ENCODE results near the gene LY6G5C.

Gene LY6G5C

DNA sequence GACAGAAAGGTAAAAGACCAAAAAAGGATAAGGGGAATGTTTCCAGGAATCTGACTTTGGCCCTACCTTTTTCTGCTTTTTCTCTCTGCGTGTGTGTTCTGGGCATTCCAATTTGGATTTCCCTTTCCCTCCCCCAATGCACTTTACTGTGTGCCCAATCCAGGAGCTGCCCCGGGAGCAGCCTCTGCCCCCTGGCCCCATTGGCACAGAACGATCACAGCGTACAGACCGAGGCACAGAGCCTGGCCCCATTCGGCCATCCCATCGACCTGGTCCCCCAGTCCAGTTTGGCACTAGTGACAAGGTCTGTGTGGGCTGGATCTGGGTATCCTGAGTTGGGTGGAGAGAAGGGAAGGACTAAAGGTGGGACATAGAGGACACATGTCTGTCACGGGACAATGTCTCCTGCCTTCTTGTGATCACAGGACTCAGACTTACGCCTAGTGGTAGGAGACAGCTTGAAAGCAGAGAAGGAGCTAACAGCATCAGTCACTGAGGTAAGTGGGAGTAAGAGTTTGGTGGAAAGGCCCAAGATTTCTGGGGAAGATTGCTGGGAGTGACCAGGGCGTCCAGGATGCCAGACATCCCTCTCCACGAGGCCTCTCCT, 45.8 kb downstream of the LY6G5C start:
- DNase-seq = no peak

DNA sequence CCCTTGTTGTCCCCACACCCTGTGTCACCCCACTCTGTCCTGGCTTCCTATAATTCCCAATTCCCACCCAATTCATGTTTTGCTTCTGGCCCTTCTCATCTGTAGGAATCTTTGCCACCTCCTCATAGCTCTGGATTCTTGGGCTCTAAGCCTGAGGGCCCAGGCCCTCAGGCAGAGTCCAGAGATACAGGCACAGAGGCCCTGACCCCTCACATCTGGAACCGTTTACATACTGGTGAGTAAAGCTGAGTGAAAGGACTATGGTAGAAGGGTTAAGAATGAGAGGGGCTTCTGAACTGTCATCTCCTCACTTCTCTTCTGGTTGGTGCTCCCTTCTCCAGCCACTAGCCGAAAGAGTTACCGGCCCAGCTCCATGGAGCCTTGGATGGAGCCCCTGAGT, 46.7 kb downstream of the LY6G5C start:
- no peak for DNase-seq

DNA sequence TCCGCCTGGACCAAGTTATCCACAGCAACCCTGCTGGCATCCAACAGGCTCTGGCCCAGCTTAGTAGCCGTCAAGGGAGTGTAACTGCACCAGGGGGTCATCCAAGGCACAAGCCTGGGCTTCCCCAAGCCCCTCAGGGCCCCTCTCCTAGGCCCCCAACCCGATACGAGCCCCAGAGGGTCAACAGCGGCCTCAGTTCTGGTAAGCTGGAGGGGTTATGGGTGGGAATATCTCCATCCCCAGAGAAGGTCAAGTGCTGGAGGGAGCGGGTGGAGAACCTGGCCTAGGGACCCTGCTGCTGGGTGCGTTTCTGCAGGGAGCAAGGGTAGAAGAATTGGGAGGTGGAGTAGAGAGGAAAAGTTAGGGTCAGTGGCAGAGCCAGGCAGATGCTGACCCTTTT, 47.4 kb downstream of the LY6G5C start:
- no peak for DNase-seq

DNA sequence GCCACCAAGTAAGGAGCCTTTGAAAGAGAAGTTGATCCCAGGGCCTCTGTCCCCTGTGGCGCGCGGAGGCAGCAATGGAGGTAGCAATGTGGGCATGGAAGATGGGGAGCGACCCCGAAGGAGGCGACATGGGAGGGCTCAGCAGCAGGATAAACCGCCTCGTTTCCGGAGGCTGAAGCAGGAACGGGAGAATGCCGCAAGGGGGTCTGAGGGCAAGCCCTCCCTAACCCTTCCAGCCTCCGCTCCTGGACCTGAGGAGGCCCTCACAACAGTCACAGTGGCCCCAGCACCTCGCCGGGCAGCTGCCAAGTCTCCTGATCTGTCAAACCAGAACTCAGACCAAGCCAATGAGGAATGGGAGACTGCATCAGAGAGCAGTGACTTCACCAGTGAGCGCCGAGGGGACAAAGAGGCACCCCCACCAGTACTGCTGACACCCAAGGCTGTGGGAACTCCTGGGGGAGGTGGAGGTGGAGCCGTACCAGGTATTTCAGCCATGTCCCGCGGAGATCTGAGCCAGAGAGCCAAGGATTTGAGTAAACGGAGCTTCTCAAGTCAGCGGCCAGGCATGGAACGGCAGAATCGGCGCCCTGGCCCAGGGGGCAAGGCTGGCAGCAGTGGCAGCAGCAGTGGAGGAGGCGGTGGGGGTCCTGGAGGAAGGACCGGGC, 48.5 kb downstream of the LY6G5C start:
- no peak for DNase-seq

DNA sequence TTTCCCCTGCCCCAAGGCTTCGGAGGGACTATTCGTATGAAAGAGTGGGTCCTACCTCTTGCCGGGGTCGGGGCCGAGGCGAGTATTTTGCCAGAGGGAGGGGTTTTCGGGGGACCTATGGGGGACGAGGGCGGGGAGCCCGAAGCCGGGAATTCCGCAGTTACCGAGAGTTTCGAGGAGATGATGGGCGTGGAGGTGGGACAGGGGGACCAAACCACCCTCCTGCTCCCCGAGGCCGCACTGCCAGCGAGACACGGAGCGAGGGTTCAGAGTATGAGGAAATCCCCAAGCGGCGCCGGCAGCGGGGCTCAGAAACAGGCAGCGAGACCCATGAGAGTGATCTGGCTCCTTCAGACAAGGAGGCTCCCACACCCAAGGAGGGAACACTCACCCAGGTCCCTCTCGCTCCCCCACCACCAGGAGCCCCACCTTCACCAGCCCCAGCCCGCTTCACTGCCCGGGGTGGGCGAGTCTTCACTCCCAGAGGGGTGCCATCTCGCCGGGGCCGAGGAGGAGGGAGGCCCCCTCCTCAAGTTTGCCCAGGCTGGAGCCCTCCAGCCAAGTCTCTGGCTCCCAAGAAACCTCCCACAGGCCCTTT, 49.1 kb downstream of the LY6G5C start:
- DNase-seq = no peak

DNA sequence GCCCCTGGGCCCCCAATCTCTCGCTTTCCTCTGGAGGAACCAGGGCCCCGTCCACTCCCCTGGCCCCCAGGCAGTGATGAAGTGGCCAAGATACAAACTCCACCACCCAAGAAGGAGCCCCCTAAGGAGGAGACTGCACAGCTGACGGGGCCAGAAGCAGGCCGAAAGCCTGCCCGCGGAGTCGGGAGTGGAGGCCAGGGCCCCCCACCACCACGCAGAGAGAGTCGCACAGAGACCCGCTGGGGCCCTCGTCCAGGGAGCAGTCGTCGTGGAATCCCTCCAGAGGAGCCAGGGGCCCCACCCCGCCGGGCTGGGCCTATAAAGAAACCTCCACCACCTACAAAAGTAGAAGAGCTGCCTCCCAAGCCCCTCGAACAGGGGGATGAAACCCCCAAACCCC, 49.7 kb downstream of the LY6G5C start:
- DNase-seq = no peak

DNA sequence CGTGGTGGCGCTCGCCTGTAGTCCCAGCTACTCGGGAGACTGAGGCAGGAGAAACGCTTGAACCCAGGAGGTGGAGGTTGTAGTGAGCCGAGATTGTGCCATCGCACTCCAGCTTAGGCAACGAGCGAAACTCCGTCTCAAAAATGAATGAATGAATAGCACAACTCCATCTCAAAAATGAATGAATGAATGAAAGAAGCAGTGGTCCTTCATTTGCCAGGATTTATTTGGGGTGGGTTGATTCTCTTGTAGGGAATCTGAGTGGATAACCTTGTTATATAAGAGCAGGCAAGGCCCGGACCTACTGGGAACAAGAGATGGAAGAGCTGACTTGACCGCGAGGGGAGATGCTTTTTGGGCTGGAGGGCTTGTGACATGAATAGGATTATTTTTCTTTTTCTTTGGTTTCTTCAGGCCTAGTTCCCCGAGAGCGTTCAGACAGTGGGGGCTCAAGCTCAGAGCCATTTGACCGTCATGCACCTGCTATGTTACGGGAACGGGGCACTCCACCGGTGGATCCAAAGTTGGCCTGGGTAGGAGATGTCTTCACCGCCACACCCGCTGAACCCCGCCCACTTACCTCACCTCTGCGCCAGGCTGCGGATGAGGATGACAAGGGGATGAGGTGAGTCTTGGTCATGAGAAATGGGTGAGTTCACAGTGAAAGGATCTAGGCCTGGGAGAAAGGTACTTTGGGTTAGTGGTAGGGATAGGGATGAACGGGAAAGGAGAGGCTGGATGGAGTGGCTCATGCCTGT, 50.5 kb downstream of the LY6G5C start:
- no peak for DNase-seq

DNA sequence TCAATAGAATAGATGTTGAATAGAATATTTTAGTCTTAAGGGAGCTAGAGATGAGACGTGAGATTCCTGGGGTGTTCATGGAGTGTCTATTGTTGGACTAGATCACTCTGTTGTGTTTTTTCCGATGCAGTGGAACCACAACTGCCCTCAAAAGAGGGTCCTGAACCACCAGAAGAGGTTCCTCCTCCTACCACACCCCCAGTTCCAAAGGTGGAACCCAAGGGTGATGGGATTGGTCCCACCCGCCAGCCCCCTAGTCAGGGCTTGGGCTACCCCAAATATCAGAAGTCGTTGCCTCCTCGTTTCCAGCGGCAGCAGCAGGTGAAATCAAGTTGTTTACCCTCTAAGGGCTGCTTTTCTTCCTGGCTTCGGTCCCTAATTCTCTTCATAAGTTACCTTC, 51.9 kb downstream of the LY6G5C start:
- no peak for DNase-seq

DNA sequence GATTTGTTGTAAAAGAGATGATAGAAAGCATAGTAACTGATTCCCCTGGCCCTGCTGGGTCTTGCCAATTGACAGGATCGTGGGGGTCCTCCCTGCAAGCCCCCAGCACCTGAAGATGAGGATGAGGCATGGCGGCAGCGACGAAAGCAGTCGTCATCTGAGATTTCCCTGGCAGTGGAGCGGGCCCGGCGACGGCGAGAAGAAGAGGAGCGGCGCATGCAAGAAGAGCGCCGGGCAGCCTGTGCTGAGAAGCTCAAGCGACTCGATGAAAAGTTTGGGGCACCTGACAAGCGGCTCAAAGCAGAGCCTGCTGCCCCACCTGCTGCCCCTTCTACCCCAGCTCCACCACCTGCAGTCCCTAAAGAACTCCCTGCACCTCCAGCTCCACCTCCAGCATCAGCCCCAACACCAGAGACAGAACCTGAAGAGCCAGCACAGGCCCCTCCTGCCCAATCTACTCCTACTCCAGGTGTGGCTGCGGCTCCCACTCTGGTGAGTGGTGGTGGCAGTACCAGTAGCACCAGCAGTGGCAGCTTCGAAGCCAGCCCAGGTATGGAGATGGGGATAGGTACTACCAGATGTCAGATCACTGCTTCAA, 53.1 kb downstream of the LY6G5C start:
- DNase-seq = no peak

DNA sequence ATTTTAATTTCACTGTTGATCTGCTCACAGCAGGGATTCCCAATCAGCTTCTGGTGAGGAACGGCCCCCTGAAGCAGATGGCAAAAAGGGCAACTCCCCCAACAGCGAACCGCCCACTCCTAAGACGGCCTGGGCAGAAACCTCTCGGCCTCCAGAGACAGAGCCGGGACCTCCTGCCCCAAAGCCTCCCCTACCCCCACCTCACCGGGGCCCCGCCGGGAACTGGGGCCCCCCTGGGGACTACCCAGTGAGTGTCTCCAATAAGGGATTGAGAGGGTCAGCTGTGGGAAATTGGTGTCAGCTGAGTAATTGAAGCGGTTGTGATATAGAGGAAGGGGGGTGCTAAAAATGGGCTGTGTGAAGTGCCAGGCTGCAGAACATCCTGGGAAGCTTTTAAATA, 53.9 kb downstream of the LY6G5C start:
- no peak for DNase-seq

Data from NCI-H2171 treated with DMSO at 0.1 percent for 48 hours (cell line).